Colonic mucosa (tissue), 4 donors: ENCODE measurements around the gene OPCML. TPM values are rescaled to one million over a fixed set of nuclear protein-coding genes. Genes with fewer than 3 reads are reported as not detected.

Experiments
- DNase-seq: peaks from one replicate; pipeline ENCODE4 v3.0.0-alpha.2; 2020
- H3K27ac ChIP-seq: fragments of 200-600 bp; one replicate; pipeline ENCODE4 v1.8.0; 2021
- H3K27me3 ChIP-seq: fragments of 200-600 bp; one replicate; pipeline ENCODE4 v1.8.0; 2021
- H3K36me3 ChIP-seq: fragments of 200-600 bp; one replicate; pipeline ENCODE4 v1.8.0; 2021
- H3K4me1 ChIP-seq: fragments of 200-600 bp; one replicate; pipeline ENCODE4 v1.8.0; 2021; ENCODE audit warnings: mild to moderate bottlenecking
- H3K4me3 ChIP-seq: fragments of 200-600 bp; one replicate; pipeline ENCODE4 v1.8.0; 2021
- H3K9ac ChIP-seq, 2 donors: one replicate each; pipeline ENCODE4 v1.7.0; 2013; ENCODE audit warnings: control low read depth in 2 of 2, low read depth in 2 of 2, low read length in 2 of 2
- H3K9me3 ChIP-seq: fragments of 200-600 bp; one replicate; pipeline ENCODE4 v1.8.0; 2021
- CTCF ChIP-seq: fragments of 200-600 bp; IDR thresholded peaks from one replicate; pipeline ENCODE4 v1.8.0; 2022; ENCODE audit warnings: antibody characterized with exemption, mild to moderate bottlenecking
- intact Hi-C: fragments of 100-400 bp; cut with DNase I; formaldehyde crosslinking; loops from one replicate; pipeline ENCODE4 v1.14.1; 2022
- total RNA-seq, 2 donors: library from RNA; stranded (reverse); fragmentation: NEBNext Ultra II Directional in 1 of 2; extraction: Animal tissue kit (Norgen Biotek cat#: 25700) in 1 of 2; gene quantifications; one replicate each; pipeline ENCODE4 v1.2.1, GENCODE V29; 2021
- donor health status: healthy.
- donor health status: DM: no; HTN: no; CAD: no.
- donor health status: DM: no; HTN: no; CAD: no.

Gene OPCML
- total RNA-seq, 2 donors from 2014 or later, result 0.08 TPM; not detected in 1

GRCh38 chr11:132531921-132532320 is 1000.4 kb downstream of the OPCML start:
- Histone ChIP-seq H3K27ac (no peak overlapping the region), H3K4me1 (no peaks in the 10 kb centered on the region), H3K36me3 (no peaks in the 10 kb centered on the region), H3K9me3 (no peaks in the 10 kb centered on the region), H3K27me3 (no peaks in the 10 kb centered on the region), H3K4me3 (no peak overlapping the region), H3K9ac (no peak overlapping the region)
- no peak for TF ChIP-seq CTCF
- no peak for DNase-seq
- intact Hi-C loops, result no loop called here

GRCh38 chr11:132528181-132528580 is 1004.1 kb downstream of the OPCML start:
- no peaks in the 10 kb centered on the region for H3K4me1 ChIP-seq
- H3K36me3 ChIP-seq, result no peaks in the 10 kb centered on the region
- H3K27me3 ChIP-seq, result no peaks in the 10 kb centered on the region
- DNase-seq, result no peak
- no peak overlapping the region for H3K4me3 ChIP-seq
- H3K27ac ChIP-seq, result no peak overlapping the region
- TF ChIP-seq CTCF, result no peak
- no peak overlapping the region for H3K9ac ChIP-seq
- no peaks in the 10 kb centered on the region for H3K9me3 ChIP-seq
- intact Hi-C loops, result no loop called here

GRCh38 chr11:132523929-132524328 is 1008.4 kb downstream of the OPCML start:
- Histone ChIP-seq H3K36me3 (no peaks in the 10 kb centered on the region), H3K9ac (no peak overlapping the region)

GRCh38 chr11:132520199-132520598 is 1012.1 kb downstream of the OPCML start:
- DNase-seq, result no peak
- intact Hi-C loops, result no loop called here
- TF ChIP-seq CTCF, result no peak
- Histone ChIP-seq H3K4me3 (no peak overlapping the region), H3K4me1 (no peaks in the 10 kb centered on the region), H3K27me3 (no peaks in the 10 kb centered on the region), H3K27ac (no peak overlapping the region), H3K36me3 (no peaks in the 10 kb centered on the region), H3K9me3 (no peaks in the 10 kb centered on the region), H3K9ac (no peak overlapping the region)

More at GRCh38 chr11:132523929-132524328, 1008.4 kb downstream of the OPCML start:
- Histone ChIP-seq H3K9me3 (no peaks in the 10 kb centered on the region), H3K27ac (no peak overlapping the region), H3K27me3 (no peaks in the 10 kb centered on the region), H3K4me3 (no peak overlapping the region), H3K4me1 (no peaks in the 10 kb centered on the region)
- TF ChIP-seq CTCF, result no peak
- intact Hi-C loops, result no loop called here
- no peak for DNase-seq

GRCh38 chr11:132519241-132519815 is 1013.0 kb downstream of the OPCML start:
- Histone ChIP-seq H3K9me3 (no peaks in the 10 kb centered on the region), H3K27me3 (no peaks in the 10 kb centered on the region), H3K4me1 (no peaks in the 10 kb centered on the region), H3K4me3 (no peak overlapping the region), H3K9ac (no peak overlapping the region), H3K27ac (no peak overlapping the region), H3K36me3 (no peaks in the 10 kb centered on the region)
- DNase-seq, result no peak
- intact Hi-C loops, result no loop called here
- TF ChIP-seq CTCF, result no peak
